ENCODE measurements around the gene SEC14L6. TPM values are rescaled to one million over a fixed set of nuclear protein-coding genes. Genes with fewer than 3 reads are reported as not detected.

Gene SEC14L6
- total and polyA plus RNA-seq, 9 donors, result 0.13 to 0.62 (median 0.22) TPM

GRCh38 chr22:30483169-30483568 lies 63.4 kb downstream of the SEC14L6 start:
- WGBS (ENCODE audit: insufficient coverage), result no CpG with 5 or more reads among the region's 1 CpG
- H3K9me3 ChIP-seq (replicated peaks; ENCODE audit: control insufficient read depth, low read depth, low read length), result no peaks in the 10 kb centered on the region
- H3K4me3 ChIP-seq (ENCODE audit: low read length), result no peak overlapping the region
- no peak for DNase-seq
- no peak overlapping the region for H3K27ac ChIP-seq (ENCODE audit: low read length)
- no peaks in the 10 kb centered on the region for H3K4me1 ChIP-seq (ENCODE audit: control insufficient read depth, insufficient read depth, low read length)
- peaks cover 7% of the 10 kb centered on the region for H3K27me3 ChIP-seq (ENCODE audit: control insufficient read depth, insufficient read depth, low read length)
- H3K36me3 ChIP-seq (ENCODE audit: control insufficient read depth, insufficient read depth, low read length), result no peaks in the 10 kb centered on the region

GRCh38 chr22:30481711-30482110 lies 64.8 kb downstream of the SEC14L6 start:
- Histone ChIP-seq H3K4me1 (ENCODE audit: control insufficient read depth, insufficient read depth, low read length) (no peaks in the 10 kb centered on the region), H3K4me3 (ENCODE audit: low read length) (no peak overlapping the region), H3K36me3 (ENCODE audit: control insufficient read depth, insufficient read depth, low read length) (no peaks in the 10 kb centered on the region), H3K9me3 (replicated peaks; ENCODE audit: control insufficient read depth, low read depth, low read length) (no peaks in the 10 kb centered on the region), H3K27ac (ENCODE audit: low read length) (no peak overlapping the region), H3K27me3 (ENCODE audit: control insufficient read depth, insufficient read depth, low read length) (peaks cover 7% of the 10 kb centered on the region)
- WGBS (ENCODE audit: insufficient coverage), result 50% methylated on average over 1 of the region's 5 CpGs
- DNase-seq, result no peak

GRCh38 chr22:30479981-30480380 lies 66.6 kb downstream of the SEC14L6 start:
- Histone ChIP-seq H3K4me3 (ENCODE audit: low read length) (no peak overlapping the region), H3K36me3 (ENCODE audit: control insufficient read depth, insufficient read depth, low read length) (no peaks in the 10 kb centered on the region), H3K27ac (ENCODE audit: low read length) (no peak overlapping the region), H3K4me1 (ENCODE audit: control insufficient read depth, insufficient read depth, low read length) (no peaks in the 10 kb centered on the region), H3K27me3 (ENCODE audit: control insufficient read depth, insufficient read depth, low read length) (peaks cover 10% of the 10 kb centered on the region), H3K9me3 (replicated peaks; ENCODE audit: control insufficient read depth, low read depth, low read length) (no peaks in the 10 kb centered on the region)
- WGBS (ENCODE audit: insufficient coverage), result no CpG with 5 or more reads among the region's 2 CpGs
- no peak for DNase-seq

GRCh38 chr22:30474683-30475424 lies 71.7 kb downstream of the SEC14L6 start:
- H3K27me3 ChIP-seq (ENCODE audit: control insufficient read depth, insufficient read depth, low read length), result peaks cover 8% of the 10 kb centered on the region
- no peaks in the 10 kb centered on the region for H3K36me3 ChIP-seq (ENCODE audit: control insufficient read depth, insufficient read depth, low read length)
- peaks cover 6% of the 10 kb centered on the region for H3K4me1 ChIP-seq (ENCODE audit: control insufficient read depth, insufficient read depth, low read length)
- H3K27ac ChIP-seq (ENCODE audit: low read length), result no peak overlapping the region
- no peak for DNase-seq
- H3K9me3 ChIP-seq (replicated peaks; ENCODE audit: control insufficient read depth, low read depth, low read length), result no peaks in the 10 kb centered on the region
- no peak overlapping the region for H3K4me3 ChIP-seq (ENCODE audit: low read length)
- 14% methylated on average over 1 of the region's 6 CpGs for WGBS (ENCODE audit: insufficient coverage)

- no peak for DNase-seq
- Histone ChIP-seq H3K9me3 (replicated peaks; ENCODE audit: control insufficient read depth, low read depth, low read length) (no peaks in the 10 kb centered on the region), H3K27me3 (ENCODE audit: control insufficient read depth, insufficient read depth, low read length) (peaks cover 8% of the 10 kb centered on the region), H3K4me3 (ENCODE audit: low read length) (no peak overlapping the region), H3K36me3 (ENCODE audit: control insufficient read depth, insufficient read depth, low read length) (no peaks in the 10 kb centered on the region), H3K27ac (ENCODE audit: low read length) (no peak overlapping the region), H3K4me1 (ENCODE audit: control insufficient read depth, insufficient read depth, low read length) (peaks cover 6% of the 10 kb centered on the region)
- 80% methylated on average over 1 of the region's 4 CpGs for WGBS (ENCODE audit: insufficient coverage)
These were observed 72.4 kb downstream of the SEC14L6 start for GRCh38 chr22:30474121-30474520.

GRCh38 chr22:30472994-30473720 lies 73.4 kb downstream of the SEC14L6 start:
- Histone ChIP-seq H3K27ac (ENCODE audit: low read length) (no peak overlapping the region), H3K4me1 (ENCODE audit: control insufficient read depth, insufficient read depth, low read length) (peaks cover 6% of the 10 kb centered on the region), H3K4me3 (ENCODE audit: low read length) (no peak overlapping the region), H3K27me3 (ENCODE audit: control insufficient read depth, insufficient read depth, low read length) (peaks cover 5% of the 10 kb centered on the region), H3K9me3 (replicated peaks; ENCODE audit: control insufficient read depth, low read depth, low read length) (no peaks in the 10 kb centered on the region), H3K36me3 (ENCODE audit: control insufficient read depth, insufficient read depth, low read length) (no peaks in the 10 kb centered on the region)
- no CpG with 5 or more reads among the region's 4 CpGs for WGBS (ENCODE audit: insufficient coverage)
- no peak for DNase-seq

Other genes with a start within 250 kb of the SEC14L6 start
- 7.4 TPM for gene TBC1D10A, start 219.8 kb downstream of the SEC14L6 start, total RNA-seq
- gene TBC1D10A, start 219.8 kb downstream of the SEC14L6 start, polyA plus RNA-seq (ENCODE audit: insufficient read depth in 1 of 8, insufficient read length in 8 of 8, low replicate concordance in 1 of 8), result 10 to 100 TPM in 1 of 8 donors, 1 to 10 TPM in 7; 6.2 to 11.3 (median 8.5) TPM
- gene SF3A1, start 189.8 kb downstream of the SEC14L6 start, total RNA-seq, result 23.8 TPM
- 100 to 1,000 TPM in 1 of 8 donors, 10 to 100 TPM in 7; 57.6 to 110 (median 81.2) TPM for gene SF3A1, start 189.8 kb downstream of the SEC14L6 start, polyA plus RNA-seq (ENCODE audit: insufficient read depth in 1 of 8, insufficient read length in 8 of 8, low replicate concordance in 1 of 8)
- gene CCDC157, start 189.7 kb downstream of the SEC14L6 start, total RNA-seq, result 0.89 TPM
- gene CCDC157, start 189.7 kb downstream of the SEC14L6 start, polyA plus RNA-seq (ENCODE audit: insufficient read depth in 1 of 8, insufficient read length in 8 of 8, low replicate concordance in 1 of 8), result 1 to 10 TPM in 7 of 8 donors, under 1 TPM in 1; 0.89 to 2.0 (median 1.3) TPM
- gene RNF215, start 159.3 kb downstream of the SEC14L6 start, total RNA-seq, result 11.9 TPM
- 10 to 100 TPM; 11.2 to 15.4 (median 14.1) TPM for gene RNF215, start 159.3 kb downstream of the SEC14L6 start, polyA plus RNA-seq (ENCODE audit: insufficient read depth in 1 of 8, insufficient read length in 8 of 8, low replicate concordance in 1 of 8)
- gene SEC14L2, start 149.7 kb downstream of the SEC14L6 start, total RNA-seq, result 2.5 TPM
- 1 to 10 TPM; 1.5 to 3.8 (median 2.1) TPM for gene SEC14L2, start 149.7 kb downstream of the SEC14L6 start, polyA plus RNA-seq (ENCODE audit: insufficient read depth in 1 of 8, insufficient read length in 8 of 8, low replicate concordance in 1 of 8)
- gene MTFP1, start 121.0 kb downstream of the SEC14L6 start, total RNA-seq, result 8.2 TPM
- 10 to 100 TPM in 1 of 8 donors, 1 to 10 TPM in 7; 7.1 to 10.4 (median 8.2) TPM for gene MTFP1, start 121.0 kb downstream of the SEC14L6 start, polyA plus RNA-seq (ENCODE audit: insufficient read depth in 1 of 8, insufficient read length in 8 of 8, low replicate concordance in 1 of 8)
- gene SEC14L3, start 74.7 kb downstream of the SEC14L6 start, total RNA-seq, result not detected
- under 1 TPM in 2 of 8 donors, not detected in 6; 0.05 to 0.06 TPM for gene SEC14L3, start 74.7 kb downstream of the SEC14L6 start, polyA plus RNA-seq (ENCODE audit: insufficient read depth in 1 of 8, insufficient read length in 8 of 8, low replicate concordance in 1 of 8)
- gene SEC14L4, start 41.0 kb downstream of the SEC14L6 start, total RNA-seq, result not detected
- under 1 TPM in 6 of 8 donors, not detected in 2; 0.04 to 0.23 (median 0.20) TPM for gene SEC14L4, start 41.0 kb downstream of the SEC14L6 start, polyA plus RNA-seq (ENCODE audit: insufficient read depth in 1 of 8, insufficient read length in 8 of 8, low replicate concordance in 1 of 8)
- 3.0 TPM for gene GAL3ST1, start 27.9 kb upstream of the SEC14L6 start, total RNA-seq
- 10 to 100 TPM in 1 of 8 donors, 1 to 10 TPM in 7; 4.1 to 10.0 (median 5.2) TPM for gene GAL3ST1, start 27.9 kb upstream of the SEC14L6 start, polyA plus RNA-seq (ENCODE audit: insufficient read depth in 1 of 8, insufficient read length in 8 of 8, low replicate concordance in 1 of 8)
- 45.6 TPM for gene PES1, start 45.2 kb upstream of the SEC14L6 start, total RNA-seq
- gene PES1, start 45.2 kb upstream of the SEC14L6 start, polyA plus RNA-seq (ENCODE audit: insufficient read depth in 1 of 8, insufficient read length in 8 of 8, low replicate concordance in 1 of 8), result 10 to 100 TPM; 44.8 to 63.2 (median 52.5) TPM
- 7.4 TPM for gene TCN2, start 60.4 kb upstream of the SEC14L6 start, total RNA-seq
- gene TCN2, start 60.4 kb upstream of the SEC14L6 start, polyA plus RNA-seq (ENCODE audit: insufficient read depth in 1 of 8, insufficient read length in 8 of 8, low replicate concordance in 1 of 8), result 10 to 100 TPM in 4 of 8 donors, 1 to 10 TPM in 4; 6.0 to 13.2 (median 10.7) TPM
- 3.9 TPM for gene SLC35E4, start 89.0 kb upstream of the SEC14L6 start, total RNA-seq
- 1 to 10 TPM; 1.8 to 3.4 (median 2.4) TPM for gene SLC35E4, start 89.0 kb upstream of the SEC14L6 start, polyA plus RNA-seq (ENCODE audit: insufficient read depth in 1 of 8, insufficient read length in 8 of 8, low replicate concordance in 1 of 8)
- gene DUSP18, start 121.1 kb upstream of the SEC14L6 start, total RNA-seq, result 2.4 TPM
- 1 to 10 TPM; 2.1 to 4.7 (median 3.3) TPM for gene DUSP18, start 121.1 kb upstream of the SEC14L6 start, polyA plus RNA-seq (ENCODE audit: insufficient read depth in 1 of 8, insufficient read length in 8 of 8, low replicate concordance in 1 of 8)
- gene OSBP2, start 148.1 kb upstream of the SEC14L6 start, total RNA-seq, result 3.0 TPM
- gene OSBP2, start 148.1 kb upstream of the SEC14L6 start, polyA plus RNA-seq (ENCODE audit: insufficient read depth in 1 of 8, insufficient read length in 8 of 8, low replicate concordance in 1 of 8), result 1 to 10 TPM; 2.7 to 7.5 (median 4.6) TPM

All from muscle of leg (tissue), 11 donors.